Naive thymus-derived CD4-positive, alpha-beta T cell (primary cell): Measurements from ENCODE around the gene HEXD. TPM values are rescaled to one million over a fixed set of nuclear protein-coding genes. Genes with fewer than 3 reads are reported as not detected.
A peak's percentile ranks its signal among the peaks of the same experiment; 100 is the strongest.

Experiments used
- ATAC-seq: fragments of 150-1000 bp; cut with Tn5 transposase; 2 replicates; pipeline ENCODE4 v1.10.0; 2021; ENCODE audit warnings: mild to moderate bottlenecking, moderate library complexity
- CTCF ChIA-PET: fragments of 350-600 bp; sonication (Branson Sonifier 250); formaldehyde crosslinking; loops from one replicate; lab custom pipeline; 2021; ENCODE audit warnings: antibody characterized with exemption; lab: Charles Lee
- POLR2A ChIA-PET: fragments of 350-600 bp; sonication (Branson Sonifier 250); formaldehyde crosslinking; loops from one replicate; lab custom pipeline; 2021; ENCODE audit warnings: antibody characterized with exemption, inconsistent platforms; lab: Charles Lee
- DNase-seq, 9 donors: peaks; one replicate each; pipeline versions ENCODE4 v3.0.0 to v3.0.0-alpha.2; 2020 to 2022; ENCODE audit warnings: mixed read lengths in 1 of 9
- H3K27ac ChIP-seq: one replicate; pipeline ENCODE4 v1.7.0; 2013; ENCODE audit warnings: mild to moderate bottlenecking, low read depth, low read length, moderate library complexity
- H3K27me3 ChIP-seq, 2 donors: one replicate each; pipeline ENCODE4 v1.7.0; 2013; ENCODE audit warnings: low read length in 2 of 2, mild to moderate bottlenecking in 2 of 2, moderate library complexity in 2 of 2; ENCODE audit not compliant: control insufficient read depth in 2 of 2, insufficient read depth in 2 of 2
- H3K36me3 ChIP-seq, 3 experiments: 1 replicate in 2 of 3; 2 replicates in 1 of 3; pipeline ENCODE4 v1.7.0; 2013; ENCODE audit warnings: low read length in 3 of 3, mild to moderate bottlenecking in 3 of 3, moderate library complexity in 1 of 3; ENCODE audit not compliant: insufficient read depth in 3 of 3, control insufficient read depth in 2 of 3
- H3K4me1 ChIP-seq, 2 donors: one replicate each; pipeline ENCODE4 v1.7.0; 2013; ENCODE audit warnings: low read length in 2 of 2, mild to moderate bottlenecking in 2 of 2, moderate library complexity in 1 of 2; ENCODE audit not compliant: control insufficient read depth in 2 of 2, insufficient read depth in 2 of 2
- H3K4me3 ChIP-seq: 2 replicates; pipeline ENCODE4 v1.7.0; 2013; ENCODE audit warnings: mild to moderate bottlenecking, low read length
- H3K9me3 ChIP-seq, 3 experiments: 1 replicate in 2 of 3; 2 replicates in 1 of 3; pipeline ENCODE4 v1.7.0; 2013; ENCODE audit warnings: low read length in 3 of 3; ENCODE audit not compliant: control insufficient read depth in 2 of 3
- H3K27ac Mint-ChIP-seq, 9 donors: one replicate each; pipeline ENCODE4 v1.8.0; 2020 to 2022; ENCODE audit warnings: mixed read lengths in 9 of 9, mild to moderate bottlenecking in 8 of 9, moderate library complexity in 5 of 9, inconsistent platforms in 2 of 9
- H3K27me3 Mint-ChIP-seq, 5 donors: one replicate each; pipeline ENCODE4 v1.8.0; 2021 to 2022; ENCODE audit warnings: mixed read lengths in 5 of 5, mild to moderate bottlenecking in 1 of 5
- H3K36me3 Mint-ChIP-seq, 5 donors: one replicate each; pipeline ENCODE4 v1.8.0; 2020 to 2022; ENCODE audit warnings: mixed read lengths in 5 of 5, mild to moderate bottlenecking in 3 of 5, inconsistent platforms in 1 of 5
- H3K4me1 Mint-ChIP-seq, 7 donors: one replicate each; pipeline ENCODE4 v1.8.0; 2020 to 2022; ENCODE audit warnings: mixed read lengths in 7 of 7, mild to moderate bottlenecking in 3 of 7, inconsistent platforms in 1 of 7
- H3K4me3 Mint-ChIP-seq, 10 donors: one replicate each; pipeline ENCODE4 v1.8.0; 2020 to 2022; ENCODE audit warnings: mild to moderate bottlenecking in 10 of 10, mixed read lengths in 10 of 10, moderate library complexity in 6 of 10, inconsistent platforms in 2 of 10
- H3K9me3 Mint-ChIP-seq, 11 donors: one replicate each; pipeline ENCODE4 v1.8.0; 2020 to 2022; ENCODE audit warnings: mixed read lengths in 11 of 11, mild to moderate bottlenecking in 4 of 11, inconsistent platforms in 1 of 11, moderate library complexity in 1 of 11
- intact Hi-C, 2 donors: fragments of 100-400 bp; cut with micrococcal nuclease; formaldehyde crosslinking; loops; one replicate each; pipeline ENCODE4 v1.15.1; 2023
- polyA plus RNA-seq, 2 donors: library from polyadenylated mRNA; unstranded; fragments of 300-500 nt; fragmentation: Illumina TruSeq; gene quantifications; one replicate each; pipeline ENCODE4 v1.2.3, GENCODE V29; 2021
- total RNA-seq, 6 experiments: library from RNA in 5 of 6; stranded (reverse) in 5 of 6; gene quantifications; 1 replicate in 5 of 6; 2 replicates in 1 of 6; pipeline ENCODE4 v1.2.3 and lab custom pipeline; 2021 to 2026

Gene HEXD
- total and polyA plus RNA-seq, 7 experiments from 2014 or later = 12.5 to 153 (median 66.8) TPM

- ChIA-PET CTCF (no interaction called here), POLR2A (no interaction called here)
- Histone ChIP-seq H3K27ac (no peak overlapping the region), H3K9me3 (no peaks in the 10 kb centered on the region), H3K36me3 (peaks cover 0 to 8% (median 0%) of the 10 kb centered on the region in 3 experiments), H3K4me1 (peaks cover 0 to 5% of the 10 kb centered on the region in 2 donors), H3K4me3 (no peak overlapping the region), H3K27me3 (no peaks in the 10 kb centered on the region)
- DNase-seq (no peak), ATAC-seq (no peak)
- peak overlapping the region in 1 of 9 donors; percentile 75 for H3K27ac Mint-ChIP-seq
- intact Hi-C loops = no loop called here
- H3K36me3 Mint-ChIP-seq = peaks cover 0 to under 1% (median 0%) of the 10 kb centered on the region in 5 donors
- peaks cover 0 to 2% (median 0%) of the 10 kb centered on the region in 11 donors for H3K9me3 Mint-ChIP-seq
- no peak overlapping the region for H3K4me3 Mint-ChIP-seq
- no peaks in the 10 kb centered on the region for H3K27me3 Mint-ChIP-seq
- peaks cover 0 to 10% (median 7%) of the 10 kb centered on the region in 7 donors for H3K4me1 Mint-ChIP-seq
These were observed 31.1 kb upstream of the HEXD start for GRCh38 chr17:82386881-82387704.

DNA sequence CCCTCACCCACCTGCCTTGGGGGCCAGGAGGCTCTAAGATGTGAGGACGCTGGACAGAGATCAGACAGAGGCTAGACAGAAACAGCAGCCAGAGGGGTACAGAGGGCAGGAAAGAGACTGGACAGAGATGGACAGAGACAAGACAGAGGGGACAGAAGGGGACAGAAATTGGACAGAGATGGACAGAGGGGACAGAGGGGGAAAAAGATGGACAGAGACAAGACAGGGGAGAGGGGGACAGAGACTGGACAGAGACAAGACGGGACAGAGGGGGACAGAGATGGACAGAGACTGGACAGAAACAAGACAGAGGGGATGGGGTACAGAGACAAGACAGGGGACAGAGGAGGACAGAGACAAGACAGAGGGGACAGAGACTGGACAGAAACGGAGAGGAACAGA is 30.4 kb upstream of the HEXD start:
- H3K4me3 Mint-ChIP-seq = no peak overlapping the region
- ChIA-PET CTCF (no interaction called here), POLR2A (no interaction called here)
- peak overlapping the region in 2 of 9 donors; percentile 53 to 75 for H3K27ac Mint-ChIP-seq
- ATAC-seq = peak; percentile 10
- no peaks in the 10 kb centered on the region for H3K27me3 ChIP-seq
- H3K9me3 Mint-ChIP-seq = peaks cover 0 to 2% (median 0%) of the 10 kb centered on the region in 11 donors
- DNase-seq = no peak
- H3K4me1 ChIP-seq = peaks cover 0 to 5% of the 10 kb centered on the region in 2 donors
- intact Hi-C loops = no loop called here
- H3K4me3 ChIP-seq = no peak overlapping the region
- peaks cover 0 to 6% (median under 1%) of the 10 kb centered on the region in 5 donors for H3K36me3 Mint-ChIP-seq
- peaks cover 0 to 10% (median 7%) of the 10 kb centered on the region in 7 donors for H3K4me1 Mint-ChIP-seq
- no peaks in the 10 kb centered on the region for H3K27me3 Mint-ChIP-seq
- H3K36me3 ChIP-seq = peaks cover 0 to 14% (median 0%) of the 10 kb centered on the region in 3 experiments
- no peak overlapping the region for H3K27ac ChIP-seq
- no peaks in the 10 kb centered on the region for H3K9me3 ChIP-seq

DNA sequence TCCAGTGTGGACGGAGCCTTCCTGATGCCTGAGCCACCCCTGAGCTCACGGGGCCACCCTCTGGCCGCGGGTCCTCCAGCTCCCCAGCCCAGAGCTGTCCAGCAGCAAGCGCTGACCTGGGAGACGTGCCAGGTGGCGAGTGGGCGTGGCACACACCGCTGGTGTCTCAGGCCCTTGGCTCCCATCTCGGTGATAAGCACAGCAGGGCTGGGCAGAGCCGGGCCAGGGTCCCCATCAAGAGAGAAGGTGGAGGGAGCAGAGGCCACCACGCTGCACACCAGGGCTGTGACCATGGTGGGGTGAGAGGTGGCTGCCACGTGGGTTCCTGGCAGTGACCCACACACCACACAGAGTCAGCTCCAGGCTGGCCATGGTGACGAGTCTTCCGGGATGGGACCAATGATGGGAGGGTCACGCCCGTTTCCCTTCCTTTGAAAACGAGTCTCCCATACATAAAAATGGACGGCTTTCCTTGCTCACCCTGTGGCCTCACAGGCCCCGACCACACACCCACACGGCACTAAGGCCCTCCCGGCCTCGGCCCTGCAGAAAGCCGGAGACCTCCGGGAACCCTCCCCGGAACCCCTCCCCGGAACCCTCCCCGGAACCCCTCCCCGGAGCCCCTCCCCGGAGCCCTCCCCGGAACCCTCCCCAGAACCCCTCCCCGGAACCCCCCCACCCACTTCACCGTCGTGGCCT is 29.8 kb upstream of the HEXD start:
- Mint-ChIP-seq H3K4me1 (peaks cover 0 to 10% (median 7%) of the 10 kb centered on the region in 7 donors), H3K36me3 (peaks cover 0 to 11% (median 1%) of the 10 kb centered on the region in 5 donors), H3K27ac (peak overlapping the region in 1 of 9 donors; percentile 75), H3K9me3 (peaks cover 0 to 2% (median 0%) of the 10 kb centered on the region in 11 donors), H3K27me3 (no peaks in the 10 kb centered on the region), H3K4me3 (no peak overlapping the region)
- POLR2A ChIA-PET = no interaction called here
- ATAC-seq (no peak), DNase-seq (no peak)
- Histone ChIP-seq H3K4me1 (peaks cover 0 to 5% of the 10 kb centered on the region in 2 donors), H3K9me3 (no peaks in the 10 kb centered on the region), H3K36me3 (peaks cover 0 to 21% (median 0%) of the 10 kb centered on the region in 3 experiments), H3K27me3 (no peaks in the 10 kb centered on the region), H3K4me3 (no peak overlapping the region), H3K27ac (no peak overlapping the region)
- CTCF ChIA-PET = no interaction called here
- intact Hi-C loops = no loop called here

GRCh38 chr17:82388922-82389283 is 29.2 kb upstream of the HEXD start:
- H3K4me3 ChIP-seq = no peak overlapping the region
- no peaks in the 10 kb centered on the region for H3K27me3 ChIP-seq
- Mint-ChIP-seq H3K27me3 (no peaks in the 10 kb centered on the region), H3K27ac (no peak overlapping the region), H3K4me3 (no peak overlapping the region), H3K36me3 (peaks cover 0 to 11% (median 3%) of the 10 kb centered on the region in 5 donors), H3K4me1 (peaks cover 0 to 10% (median 7%) of the 10 kb centered on the region in 7 donors), H3K9me3 (peaks cover 0 to 2% (median 0%) of the 10 kb centered on the region in 11 donors)
- intact Hi-C loops = no loop called here
- peaks cover 0 to 24% (median 0%) of the 10 kb centered on the region in 3 experiments for H3K36me3 ChIP-seq
- no peaks in the 10 kb centered on the region for H3K9me3 ChIP-seq
- DNase-seq (no peak), ATAC-seq (no peak)
- ChIA-PET POLR2A (no interaction called here), CTCF (no interaction called here)
- no peak overlapping the region for H3K27ac ChIP-seq
- H3K4me1 ChIP-seq = peaks cover 0 to 5% of the 10 kb centered on the region in 2 donors

DNA sequence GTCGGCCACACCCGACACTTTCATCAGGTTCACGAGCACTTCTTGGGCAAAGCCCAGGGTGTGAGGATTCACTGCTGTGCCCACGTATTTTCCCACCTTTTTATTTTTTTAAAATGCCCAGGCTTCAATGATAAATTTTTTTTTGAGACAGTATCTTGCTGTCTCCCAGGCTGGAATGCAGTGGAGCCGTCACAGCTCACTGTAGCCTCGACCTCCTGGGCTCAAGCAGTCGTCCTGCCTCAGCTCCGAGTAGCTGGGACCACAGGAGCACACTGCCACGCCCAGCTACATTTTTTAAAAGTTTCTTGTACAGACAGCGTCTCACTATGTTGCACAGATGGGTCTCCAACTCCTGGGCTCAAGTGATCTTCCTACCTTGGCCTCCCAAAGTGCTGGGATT is 28.8 kb upstream of the HEXD start:
- peaks cover 0 to 2% (median 0%) of the 10 kb centered on the region in 11 donors for H3K9me3 Mint-ChIP-seq
- POLR2A ChIA-PET = no interaction called here
- Histone ChIP-seq H3K4me1 (peaks cover 0 to 5% of the 10 kb centered on the region in 2 donors), H3K36me3 (peaks cover 0 to 27% (median 0%) of the 10 kb centered on the region in 3 experiments), H3K4me3 (no peak overlapping the region), H3K27ac (no peak overlapping the region), H3K27me3 (no peaks in the 10 kb centered on the region), H3K9me3 (no peaks in the 10 kb centered on the region)
- peaks cover 0 to 16% (median 3%) of the 10 kb centered on the region in 5 donors for H3K36me3 Mint-ChIP-seq
- H3K27ac Mint-ChIP-seq = no peak overlapping the region
- no peak overlapping the region for H3K4me3 Mint-ChIP-seq
- intact Hi-C loops = no loop called here
- CTCF ChIA-PET = no interaction called here
- no peaks in the 10 kb centered on the region for H3K27me3 Mint-ChIP-seq
- ATAC-seq (no peak), DNase-seq (no peak)
- H3K4me1 Mint-ChIP-seq = peaks cover 0 to 10% (median 7%) of the 10 kb centered on the region in 7 donors

DNA sequence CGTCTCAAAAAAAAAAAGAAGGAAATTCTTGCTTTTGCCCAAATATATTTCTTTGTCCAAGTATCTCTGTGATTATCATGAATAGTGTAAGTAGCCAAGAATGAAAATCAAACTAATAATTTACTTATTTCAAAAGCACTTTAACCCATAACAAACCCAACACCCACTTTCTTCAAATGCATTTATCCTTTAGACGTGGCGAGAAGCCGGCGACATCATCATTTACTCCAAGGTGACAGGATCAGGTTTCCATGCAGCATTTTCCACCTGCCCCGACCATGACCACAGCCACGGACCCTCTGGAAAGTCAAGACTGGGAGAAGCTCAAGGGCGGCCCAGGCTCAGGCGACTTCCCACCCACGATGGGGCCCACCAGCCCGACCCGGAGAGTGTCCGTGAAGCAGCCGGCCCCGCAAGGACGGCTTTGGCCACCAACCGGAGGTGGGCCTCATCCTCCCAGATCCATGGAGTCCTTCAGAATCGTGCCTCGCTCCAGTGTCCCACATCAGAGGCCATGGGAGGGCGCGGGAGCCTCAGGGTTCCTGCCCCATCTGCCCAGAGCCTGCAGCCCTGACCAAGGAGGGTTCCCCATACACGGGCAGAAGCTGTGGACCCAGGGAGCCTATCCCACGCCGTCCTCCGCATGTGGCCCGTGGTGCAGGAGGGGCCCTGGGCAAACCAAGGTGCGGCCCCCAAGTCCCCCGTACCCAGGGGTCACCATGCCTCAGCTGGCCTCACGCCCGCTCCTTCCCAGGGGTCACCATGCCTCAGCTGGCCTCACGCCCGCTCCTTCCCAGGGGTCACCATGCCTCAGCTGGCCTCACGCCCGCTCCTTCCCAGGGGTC is 27.9 kb upstream of the HEXD start:
- H3K27ac Mint-ChIP-seq = no peak overlapping the region

More for the DNA sequence above, 27.9 kb upstream of the HEXD start:
- Mint-ChIP-seq H3K36me3 (peaks cover 0 to 18% (median 3%) of the 10 kb centered on the region in 5 donors), H3K4me1 (peaks cover 0 to 10% (median 7%) of the 10 kb centered on the region in 7 donors), H3K4me3 (no peak overlapping the region), H3K9me3 (peaks cover 0 to 2% (median 0%) of the 10 kb centered on the region in 11 donors), H3K27me3 (no peaks in the 10 kb centered on the region)
- ChIA-PET CTCF (no interaction called here), POLR2A (no interaction called here)
- ATAC-seq (no peak), DNase-seq (no peak)
- no peaks in the 10 kb centered on the region for H3K9me3 ChIP-seq
- no peak overlapping the region for H3K27ac ChIP-seq
- no peaks in the 10 kb centered on the region for H3K27me3 ChIP-seq
- H3K4me3 ChIP-seq = no peak overlapping the region
- H3K36me3 ChIP-seq = peaks cover 0 to 31% (median 0%) of the 10 kb centered on the region in 3 experiments
- intact Hi-C loops = no loop called here
- H3K4me1 ChIP-seq = peaks cover 0 to 5% of the 10 kb centered on the region in 2 donors
